ENCODE results near the gene ZNF230. TPM values are rescaled to one million over a fixed set of nuclear protein-coding genes. Genes with fewer than 3 reads are reported as not detected.

Gene ZNF230
- total and polyA plus RNA-seq, 9 of the 15 experiments (the other 6 are each of a cell fraction or from before 2014, with no cell fraction given), result 1.3 to 4.0 (median 2.2) TPM

DNA sequence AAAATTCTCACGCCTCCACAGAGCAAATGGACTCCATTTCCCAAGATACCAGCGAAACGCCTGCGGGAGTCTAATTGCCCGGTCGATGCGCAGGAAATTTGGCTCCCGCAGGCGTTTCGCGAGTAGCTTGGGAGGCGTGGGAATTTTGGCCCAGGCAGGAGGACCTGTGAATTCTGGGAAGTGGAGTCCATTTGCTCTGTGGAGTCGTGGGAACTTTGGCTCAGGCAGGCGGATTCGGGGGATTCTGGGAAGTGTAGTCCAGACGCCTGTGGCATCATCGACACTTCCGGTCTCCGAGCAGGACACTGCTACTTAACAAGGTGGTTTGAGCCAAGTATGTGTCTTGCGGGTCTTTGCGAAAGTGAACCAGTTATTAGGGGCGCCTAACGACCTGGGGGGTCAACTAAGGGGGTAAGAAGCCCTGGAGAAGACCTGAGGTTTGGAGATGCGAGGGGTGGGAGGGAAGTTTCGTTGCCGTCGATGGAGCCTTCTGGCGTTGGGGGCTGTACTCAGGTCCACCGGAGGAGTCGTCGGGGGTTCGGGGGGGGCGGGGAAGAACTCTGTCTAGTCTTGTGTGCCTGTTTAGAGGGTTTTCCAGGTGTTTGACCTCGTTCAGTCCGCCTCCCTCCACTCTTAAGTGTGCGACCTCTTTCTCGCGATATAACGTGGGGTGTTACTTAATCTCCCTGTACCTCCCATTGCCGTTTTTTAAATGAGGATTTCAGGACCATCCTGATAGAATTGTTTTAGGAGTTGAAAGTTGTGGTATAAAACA lies 18.7 kb upstream of the ZNF230 start, which contains the start of gene ZNF155 (continued):
- TF ChIP-seq, protein P1, sequence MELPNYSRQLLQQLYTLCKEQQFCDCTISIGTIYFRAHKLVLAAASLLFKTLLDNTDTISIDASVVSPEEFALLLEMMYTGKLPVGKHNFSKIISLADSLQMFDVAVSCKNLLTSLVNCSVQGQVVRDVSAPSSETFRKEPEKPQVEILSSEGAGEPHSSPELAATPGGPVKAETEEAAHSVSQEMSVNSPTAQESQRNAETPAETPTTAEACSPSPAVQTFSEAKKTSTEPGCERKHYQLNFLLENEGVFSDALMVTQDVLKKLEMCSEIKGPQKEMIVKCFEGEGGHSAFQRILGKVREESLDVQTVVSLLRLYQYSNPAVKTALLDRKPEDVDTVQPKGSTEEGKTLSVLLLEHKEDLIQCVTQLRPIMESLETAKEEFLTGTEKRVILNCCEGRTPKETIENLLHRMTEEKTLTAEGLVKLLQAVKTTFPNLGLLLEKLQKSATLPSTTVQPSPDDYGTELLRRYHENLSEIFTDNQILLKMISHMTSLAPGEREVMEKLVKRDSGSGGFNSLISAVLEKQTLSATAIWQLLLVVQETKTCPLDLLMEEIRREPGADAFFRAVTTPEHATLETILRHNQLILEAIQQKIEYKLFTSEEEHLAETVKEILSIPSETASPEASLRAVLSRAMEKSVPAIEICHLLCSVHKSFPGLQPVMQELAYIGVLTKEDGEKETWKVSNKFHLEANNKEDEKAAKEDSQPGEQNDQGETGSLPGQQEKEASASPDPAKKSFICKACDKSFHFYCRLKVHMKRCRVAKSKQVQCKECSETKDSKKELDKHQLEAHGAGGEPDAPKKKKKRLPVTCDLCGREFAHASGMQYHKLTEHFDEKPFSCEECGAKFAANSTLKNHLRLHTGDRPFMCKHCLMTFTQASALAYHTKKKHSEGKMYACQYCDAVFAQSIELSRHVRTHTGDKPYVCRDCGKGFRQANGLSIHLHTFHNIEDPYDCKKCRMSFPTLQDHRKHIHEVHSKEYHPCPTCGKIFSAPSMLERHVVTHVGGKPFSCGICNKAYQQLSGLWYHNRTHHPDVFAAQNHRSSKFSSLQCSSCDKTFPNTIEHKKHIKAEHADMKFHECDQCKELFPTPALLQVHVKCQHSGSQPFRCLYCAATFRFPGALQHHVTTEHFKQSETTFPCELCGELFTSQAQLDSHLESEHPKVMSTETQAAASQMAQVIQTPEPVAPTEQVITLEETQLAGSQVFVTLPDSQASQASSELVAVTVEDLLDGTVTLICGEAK (IDR thresholded peaks at IDR 0.05), result peak; percentile 81
- TF ChIP-seq, protein P1 (CRISPR knock-in tag; IDR thresholded peaks at IDR 0.05), result no peak
- TF ChIP-seq MECOM (CRISPR knock-in tag; IDR thresholded peaks at IDR 0.05) (no peak), SUPT5H (IDR thresholded peaks at IDR 0.05) (no peak), POLR2AphosphoS5 (IDR thresholded peaks at IDR 0.05; ENCODE audit: control insufficient read depth, insufficient read depth, low read depth, low read length) (no peak), KLF6 (CRISPR knock-in tag; IDR thresholded peaks at IDR 0.05; ENCODE audit: borderline replicate concordance) (no peak), RB1 (IDR thresholded peaks at IDR 0.05; ENCODE audit: low read depth) (no peak), HDGF (IDR thresholded peaks at IDR 0.05) (no peak), POLR3A (IDR thresholded peaks at IDR 0.05; ENCODE audit: borderline replicate concordance, extremely low read depth, insufficient read depth, insufficient read length) (no peak), SRSF3 (IDR thresholded peaks at IDR 0.05; ENCODE audit: insufficient read depth, low read length) (no peak), MXI1 (IDR thresholded peaks at IDR 0.05; ENCODE audit: low read depth, low read length) (no peak), ARID1B (IDR thresholded peaks at IDR 0.05) (no peak), SMAD2 (IDR thresholded peaks at IDR 0.05; ENCODE audit: low read depth, low read length) (no peak)
- TF ChIP-seq, protein P2, sequence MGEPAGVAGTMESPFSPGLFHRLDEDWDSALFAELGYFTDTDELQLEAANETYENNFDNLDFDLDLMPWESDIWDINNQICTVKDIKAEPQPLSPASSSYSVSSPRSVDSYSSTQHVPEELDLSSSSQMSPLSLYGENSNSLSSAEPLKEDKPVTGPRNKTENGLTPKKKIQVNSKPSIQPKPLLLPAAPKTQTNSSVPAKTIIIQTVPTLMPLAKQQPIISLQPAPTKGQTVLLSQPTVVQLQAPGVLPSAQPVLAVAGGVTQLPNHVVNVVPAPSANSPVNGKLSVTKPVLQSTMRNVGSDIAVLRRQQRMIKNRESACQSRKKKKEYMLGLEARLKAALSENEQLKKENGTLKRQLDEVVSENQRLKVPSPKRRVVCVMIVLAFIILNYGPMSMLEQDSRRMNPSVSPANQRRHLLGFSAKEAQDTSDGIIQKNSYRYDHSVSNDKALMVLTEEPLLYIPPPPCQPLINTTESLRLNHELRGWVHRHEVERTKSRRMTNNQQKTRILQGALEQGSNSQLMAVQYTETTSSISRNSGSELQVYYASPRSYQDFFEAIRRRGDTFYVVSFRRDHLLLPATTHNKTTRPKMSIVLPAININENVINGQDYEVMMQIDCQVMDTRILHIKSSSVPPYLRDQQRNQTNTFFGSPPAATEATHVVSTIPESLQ (CRISPR knock-in tag; IDR thresholded peaks at IDR 0.05), result no peak
- TF ChIP-seq, protein P3, sequence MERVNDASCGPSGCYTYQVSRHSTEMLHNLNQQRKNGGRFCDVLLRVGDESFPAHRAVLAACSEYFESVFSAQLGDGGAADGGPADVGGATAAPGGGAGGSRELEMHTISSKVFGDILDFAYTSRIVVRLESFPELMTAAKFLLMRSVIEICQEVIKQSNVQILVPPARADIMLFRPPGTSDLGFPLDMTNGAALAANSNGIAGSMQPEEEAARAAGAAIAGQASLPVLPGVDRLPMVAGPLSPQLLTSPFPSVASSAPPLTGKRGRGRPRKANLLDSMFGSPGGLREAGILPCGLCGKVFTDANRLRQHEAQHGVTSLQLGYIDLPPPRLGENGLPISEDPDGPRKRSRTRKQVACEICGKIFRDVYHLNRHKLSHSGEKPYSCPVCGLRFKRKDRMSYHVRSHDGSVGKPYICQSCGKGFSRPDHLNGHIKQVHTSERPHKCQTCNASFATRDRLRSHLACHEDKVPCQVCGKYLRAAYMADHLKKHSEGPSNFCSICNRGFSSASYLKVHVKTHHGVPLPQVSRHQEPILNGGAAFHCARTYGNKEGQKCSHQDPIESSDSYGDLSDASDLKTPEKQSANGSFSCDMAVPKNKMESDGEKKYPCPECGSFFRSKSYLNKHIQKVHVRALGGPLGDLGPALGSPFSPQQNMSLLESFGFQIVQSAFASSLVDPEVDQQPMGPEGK (CRISPR knock-in tag; IDR thresholded peaks at IDR 0.05; ENCODE audit: borderline replicate concordance), result no peak

Data from K562 (cell line).